Upper lobe of left lung (tissue), 6 donors: ENCODE data around the gene SND1. TPM values are rescaled to one million over a fixed set of nuclear protein-coding genes. Genes with fewer than 3 reads are reported as not detected.

Experiments used
- ATAC-seq, 2 donors: fragments of 200-7000 bp; cut with Tn5 transposase; one replicate each; pipeline ENCODE4 v1.9.1; 2022; ENCODE audit warnings: mild to moderate bottlenecking in 2 of 2, moderate library complexity in 2 of 2; ENCODE audit not compliant: low FRiP score in 2 of 2
- DNase-seq, 2 donors: peaks; one replicate each; pipeline ENCODE4 v3.0.0-alpha.2; 2019 to 2020
- H3K27ac ChIP-seq, 4 donors: fragments of 200-600 bp; sonication (generic); one replicate each; pipeline ENCODE4 v1.5.1; 2016 to 2019
- H3K27me3 ChIP-seq, 4 donors: fragments of 200-600 bp; sonication (generic); one replicate each; pipeline ENCODE4 v1.5.1; 2017 to 2019
- H3K36me3 ChIP-seq, 4 donors: fragments of 200-600 bp; sonication (generic); one replicate each; pipeline ENCODE4 v1.5.1; 2016 to 2019
- H3K4me1 ChIP-seq, 4 donors: fragments of 200-600 bp; sonication (generic); one replicate each; pipeline ENCODE4 v1.5.1; 2018 to 2019
- H3K4me3 ChIP-seq, 4 donors: fragments of 200-600 bp; sonication (generic); one replicate each; pipeline ENCODE4 v1.5.1; 2017 to 2019; ENCODE audit warnings: mild to moderate bottlenecking in 2 of 4, moderate library complexity in 1 of 4
- H3K9me3 ChIP-seq, 4 donors: fragments of 200-600 bp; sonication (generic); one replicate each; pipeline ENCODE4 v1.5.1; 2018 to 2019
- EP300 ChIP-seq, 4 donors: sonication (generic); formaldehyde crosslinking; IDR thresholded peaks; one replicate each; pipeline ENCODE4 v1.5.1; 2017; ENCODE audit warnings: antibody characterized with exemption in 4 of 4, control low read depth in 2 of 4
- POLR2A ChIP-seq, 4 donors: fragments of 450-650 bp; IDR thresholded peaks; one replicate each; pipeline ENCODE4 v1.5.1; 2016 to 2017; ENCODE audit warnings: antibody characterized with exemption in 4 of 4, mild to moderate bottlenecking in 2 of 4
- POLR2AphosphoS5 ChIP-seq, 2 donors: sonication (generic); formaldehyde crosslinking; IDR thresholded peaks; one replicate each; pipeline ENCODE4 v1.5.1; 2017; ENCODE audit warnings: antibody characterized with exemption in 2 of 2
- WGBS, 2 donors: methylation state at CpG; one replicate each; pipeline ENCODE4 v1.1.5; 2017 to 2018; 5-methylcytosine and 5-hydroxymethylcytosine counted together
- total RNA-seq, 6 donors: library from RNA; depleted of rRNA in 4 of 6; stranded (reverse); fragments of >200 nt in 4 of 6; gene quantifications; one replicate each; pipeline versions ENCODE4 v1.1.0 to v1.2.1, GENCODE V29; 2016 to 2021
- TF ChIP-seq, protein P1 (sequence below), 6 experiments: fragments of 450-650 bp in 4 of 6; fragments of 200-600 bp in 2 of 6; sonication (generic) in 2 of 6; IDR thresholded peaks; one replicate each; pipeline ENCODE4 v1.5.1; 2016 to 2019; ENCODE audit warnings: antibody characterized with exemption in 6 of 6
- donor health status: DM: no; HTN: no; CAD: no; lungs with moderate emphysema.
- donor health status: DM: no; HTN: yes; CAD: no; lungs with severe emphysema.

SND1 gene
- total RNA-seq, 6 donors from 2014 or later = 107 to 167 (median 121) TPM

DNA sequence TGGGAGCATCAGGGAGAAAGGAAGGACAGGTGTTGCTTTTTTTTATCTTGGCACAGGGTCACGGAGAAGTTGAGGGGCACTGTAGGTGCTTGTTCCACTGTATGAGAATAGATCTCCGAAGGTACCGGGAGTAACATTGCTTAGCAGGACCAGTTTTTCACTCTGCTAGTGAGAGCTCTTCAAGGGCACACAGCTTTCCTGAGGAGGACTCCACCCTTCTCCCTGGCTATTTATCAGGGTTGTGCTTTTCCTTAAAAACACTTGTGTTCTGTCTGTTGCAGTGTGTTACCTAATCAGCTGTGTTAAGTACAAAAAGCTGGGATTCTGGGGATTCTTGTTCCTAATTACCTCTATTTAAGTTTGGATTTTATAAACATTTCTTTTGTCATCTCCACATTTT, 160.5 kb downstream of the SND1 start:
- peaks cover 11 to 44% (median 20%) of the 10 kb centered on the region in 4 donors for H3K4me1 ChIP-seq
- peak in 1 of 2 donors; percentile 44 for DNase-seq
- peaks cover 0 to 13% (median 6%) of the 10 kb centered on the region in 4 donors for H3K36me3 ChIP-seq
- H3K27me3 ChIP-seq = no peaks in the 10 kb centered on the region
- WGBS, 2 donors = 58 to 73% methylated on average over 3 of the region's 3 CpGs
- no peaks in the 10 kb centered on the region for H3K9me3 ChIP-seq
- no peak overlapping the region for H3K4me3 ChIP-seq
- ATAC-seq = peak in 1 of 2 donors; percentile 36
- H3K27ac ChIP-seq = peak overlapping the region in 2 of 4 donors; percentile 0 to 16
- TF ChIP-seq POLR2A (IDR thresholded peaks at IDR 0.05) (no peak), EP300 (IDR thresholded peaks at IDR 0.05) (no peak), POLR2AphosphoS5 (IDR thresholded peaks at IDR 0.05) (no peak)
- TF ChIP-seq, protein P1, sequence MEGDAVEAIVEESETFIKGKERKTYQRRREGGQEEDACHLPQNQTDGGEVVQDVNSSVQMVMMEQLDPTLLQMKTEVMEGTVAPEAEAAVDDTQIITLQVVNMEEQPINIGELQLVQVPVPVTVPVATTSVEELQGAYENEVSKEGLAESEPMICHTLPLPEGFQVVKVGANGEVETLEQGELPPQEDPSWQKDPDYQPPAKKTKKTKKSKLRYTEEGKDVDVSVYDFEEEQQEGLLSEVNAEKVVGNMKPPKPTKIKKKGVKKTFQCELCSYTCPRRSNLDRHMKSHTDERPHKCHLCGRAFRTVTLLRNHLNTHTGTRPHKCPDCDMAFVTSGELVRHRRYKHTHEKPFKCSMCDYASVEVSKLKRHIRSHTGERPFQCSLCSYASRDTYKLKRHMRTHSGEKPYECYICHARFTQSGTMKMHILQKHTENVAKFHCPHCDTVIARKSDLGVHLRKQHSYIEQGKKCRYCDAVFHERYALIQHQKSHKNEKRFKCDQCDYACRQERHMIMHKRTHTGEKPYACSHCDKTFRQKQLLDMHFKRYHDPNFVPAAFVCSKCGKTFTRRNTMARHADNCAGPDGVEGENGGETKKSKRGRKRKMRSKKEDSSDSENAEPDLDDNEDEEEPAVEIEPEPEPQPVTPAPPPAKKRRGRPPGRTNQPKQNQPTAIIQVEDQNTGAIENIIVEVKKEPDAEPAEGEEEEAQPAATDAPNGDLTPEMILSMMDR (IDR thresholded peaks at IDR 0.05) = no peak

DNA sequence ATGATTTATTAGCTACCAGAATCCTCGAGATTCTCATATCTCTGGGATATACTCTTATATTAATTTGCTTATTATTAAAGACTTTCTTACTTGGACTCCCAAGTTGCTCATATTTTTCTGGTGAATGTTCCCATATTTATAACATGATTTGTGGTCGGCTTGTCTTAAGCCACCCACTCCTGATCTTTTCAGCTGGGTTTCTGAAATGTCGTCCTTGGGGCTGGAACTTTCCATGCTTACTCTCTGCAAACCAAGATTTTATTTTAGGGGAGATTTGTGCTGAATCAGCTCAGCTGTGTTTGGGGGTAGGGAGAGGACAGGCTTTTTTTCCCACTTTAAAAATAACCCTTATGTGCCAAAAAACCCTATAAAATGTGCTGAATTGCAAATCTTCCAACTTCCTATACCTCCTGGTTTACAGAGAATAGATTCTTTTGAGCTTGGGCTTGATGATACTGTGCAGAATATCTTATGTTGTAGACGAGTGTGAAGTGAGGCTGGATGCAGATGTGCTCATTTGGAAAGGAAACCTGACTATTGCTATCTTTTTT, 162.1 kb downstream of the SND1 start:
- peaks cover 0 to 2% (median 0%) of the 10 kb centered on the region in 4 donors for H3K36me3 ChIP-seq
- TF ChIP-seq POLR2A (IDR thresholded peaks at IDR 0.05) (no peak), POLR2AphosphoS5 (IDR thresholded peaks at IDR 0.05) (no peak)
- 84 to 89% methylated on average over 4 of the region's 4 CpGs for WGBS, 2 donors
- no peak overlapping the region for H3K4me3 ChIP-seq
- ATAC-seq = no peak
- no peak overlapping the region for H3K27ac ChIP-seq
- H3K27me3 ChIP-seq = no peaks in the 10 kb centered on the region
- DNase-seq = no peak
- peaks cover 11 to 44% (median 20%) of the 10 kb centered on the region in 4 donors for H3K4me1 ChIP-seq
- no peaks in the 10 kb centered on the region for H3K9me3 ChIP-seq

DNA sequence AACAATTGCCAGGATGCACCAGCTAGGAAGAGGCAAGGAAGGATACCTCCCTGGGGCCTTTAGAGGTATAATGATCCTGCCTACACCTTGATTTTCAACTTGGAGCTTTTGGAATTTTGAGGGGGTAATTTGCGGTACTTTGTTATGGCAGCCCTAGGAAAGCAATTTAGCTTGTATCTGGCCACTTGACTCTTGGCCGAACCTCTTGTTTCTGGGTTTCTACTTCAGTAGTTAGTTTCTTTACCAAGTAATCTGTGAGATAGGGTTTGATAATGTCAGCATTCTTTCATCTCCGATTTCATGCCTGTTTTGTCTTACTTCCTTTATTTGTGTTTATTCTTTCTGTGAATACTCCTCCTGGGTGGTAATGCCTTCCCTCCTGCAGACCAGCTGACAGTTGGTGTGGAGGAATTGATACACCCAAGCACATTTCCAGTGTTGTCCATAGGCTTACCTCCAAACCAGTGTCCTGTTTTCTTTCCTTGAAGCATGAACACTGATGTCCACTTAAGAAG, 163.7 kb downstream of the SND1 start:
- 54 to 67% methylated on average over 3 of the region's 3 CpGs for WGBS, 2 donors
- Histone ChIP-seq H3K4me1 (peaks cover 16 to 57% (median 23%) of the 10 kb centered on the region in 4 donors), H3K27me3 (no peaks in the 10 kb centered on the region), H3K4me3 (no peak overlapping the region), H3K9me3 (no peaks in the 10 kb centered on the region), H3K36me3 (no peaks in the 10 kb centered on the region), H3K27ac (peak overlapping the region in 2 of 4 donors; percentile 24 to 61)
- no peak for ATAC-seq
- peak in 1 of 2 donors; percentile 41 for DNase-seq
- no peak for TF ChIP-seq POLR2AphosphoS5 (IDR thresholded peaks at IDR 0.05)
- no peak for TF ChIP-seq POLR2A (IDR thresholded peaks at IDR 0.05)
- TF ChIP-seq, protein P1 (IDR thresholded peaks at IDR 0.05) = no peak
- no peak for TF ChIP-seq EP300 (IDR thresholded peaks at IDR 0.05)

DNA sequence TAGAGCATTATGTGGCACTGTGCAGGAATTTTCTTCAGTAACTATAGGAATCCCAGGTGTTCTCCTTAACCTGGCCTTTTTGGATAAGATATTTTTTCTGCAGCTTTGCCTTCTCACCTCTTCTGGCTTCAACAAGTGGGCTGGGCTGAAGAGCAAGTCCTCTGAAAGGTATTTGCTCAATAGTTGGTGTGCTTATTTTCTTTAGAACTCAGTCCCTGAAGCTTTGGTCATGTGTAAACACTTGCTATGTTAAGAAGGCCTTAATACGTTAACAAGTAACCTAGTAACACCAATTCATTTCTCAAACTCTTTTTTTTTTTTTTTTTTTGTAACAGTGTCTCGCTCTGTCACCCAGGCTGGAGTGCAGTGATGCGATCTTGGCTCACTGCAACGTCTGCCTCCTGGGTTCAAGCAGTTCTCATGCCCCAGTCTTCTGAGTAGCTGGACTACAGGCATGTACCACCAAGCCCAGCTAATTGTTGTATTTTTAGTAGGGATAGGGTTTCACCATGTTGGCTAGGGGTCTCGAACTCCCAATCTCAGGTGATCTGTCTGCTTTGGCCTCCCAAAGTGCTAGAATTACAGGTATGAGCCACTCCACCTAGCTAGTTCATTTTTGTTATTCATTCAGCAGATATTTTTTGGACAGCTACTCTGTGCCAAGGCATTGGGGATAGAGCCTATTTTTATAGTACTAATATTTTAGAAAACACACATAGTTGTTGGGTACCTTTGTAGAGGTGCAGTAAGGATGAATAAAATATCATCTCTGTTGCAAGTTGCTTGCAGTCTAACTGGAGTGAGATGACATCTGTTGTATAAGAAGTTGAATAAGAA, 164.6 kb downstream of the SND1 start:
- no peak for TF ChIP-seq POLR2AphosphoS5 (IDR thresholded peaks at IDR 0.05)
- TF ChIP-seq, protein P1 (IDR thresholded peaks at IDR 0.05) = no peak
- no peak for TF ChIP-seq EP300 (IDR thresholded peaks at IDR 0.05)
- TF ChIP-seq POLR2A (IDR thresholded peaks at IDR 0.05) = no peak
- ATAC-seq (peak; percentile 45 to 88), DNase-seq (peak in 1 of 2 donors; percentile 60)
- peak overlapping the region in 2 of 4 donors; percentile 24 to 61 for H3K27ac ChIP-seq
- no peaks in the 10 kb centered on the region for H3K27me3 ChIP-seq
- H3K36me3 ChIP-seq = no peaks in the 10 kb centered on the region
- H3K9me3 ChIP-seq = no peaks in the 10 kb centered on the region
- H3K4me3 ChIP-seq = no peak overlapping the region
- 59 to 71% methylated on average over 5 of the region's 5 CpGs for WGBS, 2 donors
- H3K4me1 ChIP-seq = peaks cover 16 to 58% (median 23%) of the 10 kb centered on the region in 4 donors

DNA sequence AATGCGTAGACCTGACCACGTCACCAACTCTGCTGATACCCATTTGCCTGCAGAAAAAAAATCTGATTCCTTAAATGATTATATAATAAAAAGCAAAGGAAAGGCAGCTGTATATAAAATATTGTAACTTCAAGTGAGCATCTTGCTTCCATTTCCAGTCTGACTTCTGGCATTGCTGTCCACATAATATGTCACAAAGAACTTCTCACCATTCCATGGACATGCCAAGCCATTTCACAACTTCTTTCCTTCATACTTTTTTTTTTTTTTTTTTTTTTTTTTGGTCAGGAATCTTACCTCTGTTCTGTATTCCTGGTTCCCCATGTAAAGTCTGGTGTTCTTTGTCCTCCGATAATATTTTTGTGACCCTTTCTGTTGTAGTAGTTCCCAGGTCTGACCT, 165.5 kb downstream of the SND1 start:
- no peak for DNase-seq
- H3K27me3 ChIP-seq = no peaks in the 10 kb centered on the region
- no peaks in the 10 kb centered on the region for H3K9me3 ChIP-seq
- H3K4me1 ChIP-seq = peaks cover 14 to 55% (median 18%) of the 10 kb centered on the region in 4 donors
- TF ChIP-seq EP300 (IDR thresholded peaks at IDR 0.05) (no peak), POLR2AphosphoS5 (IDR thresholded peaks at IDR 0.05) (no peak)
- ATAC-seq = no peak
- no peak overlapping the region for H3K4me3 ChIP-seq
- WGBS, 2 donors = 100% methylated on average over 3 of the region's 3 CpGs
- no peaks in the 10 kb centered on the region for H3K36me3 ChIP-seq
- H3K27ac ChIP-seq = no peak overlapping the region
